HCT116 (cell line): ENCODE data around the gene NDUFAF2. TPM values are rescaled to one million over a fixed set of nuclear protein-coding genes. Genes with fewer than 3 reads are reported as not detected.

Experiments
- ATAC-seq: fragments of 200-7000 bp; cut with Tn5 transposase; 2 replicates; pipeline ENCODE4 v1.9.1; 2020; ENCODE audit warnings: mild to moderate bottlenecking, moderate library complexity
- BruUV-seq: library from RNA; stranded (reverse); fragments of 400-500 nt; replicated peaks from 2 replicates; lab custom pipeline; 2021; lab: Mats Ljungman, UMichigan
- CTCF ChIA-PET: fragments of 300-600 bp; sonication (Branson Sonifier 250); formaldehyde crosslinking; loops from one replicate; lab custom pipeline; 2021; ENCODE audit warnings: antibody characterized with exemption; lab: Charles Lee
- POLR2A ChIA-PET: fragments of 300-600, 350-600 bp; sonication (Branson Sonifier 250); formaldehyde crosslinking; loops from one replicate; lab custom pipeline; 2021; ENCODE audit warnings: antibody characterized with exemption; lab: Charles Lee
- RAD21 ChIA-PET, 2 experiments: fragments of 300-600 bp; sonication (Branson Sonifier 250); formaldehyde crosslinking; loops; one replicate each; lab custom pipeline; 2023; ENCODE audit warnings: low total read pairs in 2 of 2; ENCODE audit not compliant: uncharacterized antibody in 2 of 2, unreplicated experiment in 2 of 2, low non-redundant PET in 1 of 2; lab: Charles Lee
- DNase-seq: peaks from one replicate; pipeline ENCODE4 v3.0.0-alpha.2; 2010; ENCODE audit warnings: low read depth, low spot score
- H2AFZ ChIP-seq: fragments of 200-600 bp; shearing (Covaris generic), sonication (generic); 2 replicates; pipeline ENCODE4 v1.6.1; 2017; ENCODE audit warnings: low read depth, mixed run types, mixed read lengths, antibody characterized with exemption, low read length; ENCODE audit not compliant: poor library complexity, severe bottlenecking
- H3K27ac ChIP-seq: 2 replicates; pipeline ENCODE4 v1.5.1; 2012; ENCODE audit warnings: low read depth, low read length
- H3K27me3 ChIP-seq: fragments of 200-600 bp; sonication (generic); 2 replicates; pipeline ENCODE4 v1.6.1; 2016; ENCODE audit warnings: mixed run types, low read length, mixed read lengths; ENCODE audit not compliant: insufficient read depth
- H3K36me3 ChIP-seq, 2 experiments: fragments of 200-500 bp in 1 of 2; fragments of 200-600 bp in 1 of 2; sonication (Bioruptor generic) in 1 of 2; sonication (generic) in 1 of 2; 2 replicates each; pipeline versions ENCODE4 v1.5.1 to v1.6.1; 2014 to 2016; ENCODE audit warnings: low read length in 2 of 2, inconsistent platforms in 1 of 2, mixed read lengths in 1 of 2, mixed run types in 1 of 2; ENCODE audit not compliant: insufficient read depth in 2 of 2, control insufficient read depth in 1 of 2
- H3K4me1 ChIP-seq, 2 experiments: fragments of 200-600 bp in 1 of 2; sonication (generic) in 1 of 2; 2 replicates each; pipeline versions ENCODE4 v1.5.1 to v1.6.1; 2012 to 2017; ENCODE audit warnings: low read length in 2 of 2, inconsistent platforms in 1 of 2, mild to moderate bottlenecking in 1 of 2, mixed read lengths in 1 of 2, mixed run types in 1 of 2, moderate library complexity in 1 of 2; ENCODE audit not compliant: insufficient read depth in 2 of 2, control insufficient read depth in 1 of 2
- H3K4me2 ChIP-seq: fragments of 200-600 bp; sonication (generic); 2 replicates; pipeline ENCODE4 v1.6.1; 2017; ENCODE audit warnings: mixed run types, low read length, mixed read lengths
- H3K4me3 ChIP-seq, 2 experiments: fragments of 200-600 bp in 1 of 2; sonication (generic) in 1 of 2; replicated peaks in 1 of 2; 2 replicates each; pipeline ENCODE4 v1.5.1; 2011 to 2016; ENCODE audit warnings: low read length in 2 of 2, control low read depth in 1 of 2, low read depth in 1 of 2, mild to moderate bottlenecking in 1 of 2, mixed read lengths in 1 of 2, mixed run types in 1 of 2
- H3K79me2 ChIP-seq: fragments of 200-600 bp; sonication (generic); 2 replicates; pipeline ENCODE4 v1.6.1; 2017; ENCODE audit warnings: mild to moderate bottlenecking, mixed run types, low read length, moderate library complexity, mixed read lengths; ENCODE audit not compliant: insufficient read depth
- H3K9ac ChIP-seq: fragments of 200-600 bp; sonication (generic); 2 replicates; pipeline ENCODE4 v1.6.1; 2016; ENCODE audit warnings: low read length, mixed read lengths
- H3K9me2 ChIP-seq: fragments of 200-600 bp; sonication (generic), shearing (Covaris generic); 2 replicates; pipeline ENCODE4 v1.6.1; 2017; ENCODE audit warnings: mixed run types, mild to moderate bottlenecking, moderate library complexity; ENCODE audit not compliant: insufficient read depth
- H3K9me3 ChIP-seq, 2 experiments: fragments of 200-500 bp in 1 of 2; fragments of 200-600 bp in 1 of 2; sonication (Bioruptor generic) in 1 of 2; sonication (generic) in 1 of 2; 2 replicates each; pipeline ENCODE4 v1.6.1; 2014 to 2017; ENCODE audit warnings: low read length in 2 of 2, mixed read lengths in 2 of 2, inconsistent platforms in 1 of 2, low read depth in 1 of 2, mild to moderate bottlenecking in 1 of 2, mixed run types in 1 of 2, moderate library complexity in 1 of 2; ENCODE audit not compliant: control insufficient read depth in 1 of 2, insufficient read depth in 1 of 2
- H4K20me1 ChIP-seq: fragments of 200-600 bp; sonication (generic), shearing (Covaris generic); 2 replicates; pipeline ENCODE4 v1.6.1; 2017; ENCODE audit warnings: mixed run types, mild to moderate bottlenecking, moderate library complexity; ENCODE audit not compliant: insufficient read depth
- CBX3 ChIP-seq: IDR thresholded peaks from 2 replicates; pipeline ENCODE4 v1.6.1; 2012; ENCODE audit warnings: low read depth
- EGR1 ChIP-seq: IDR thresholded peaks from 2 replicates; pipeline ENCODE4 v1.6.1; 2012; ENCODE audit warnings: low read depth
- ELF1 ChIP-seq: IDR thresholded peaks from 2 replicates; pipeline ENCODE4 v1.6.1; 2012; ENCODE audit warnings: low read depth, borderline replicate concordance
- EZH2 ChIP-seq: fragments of 200-600 bp; sonication (generic); IDR thresholded peaks from 2 replicates; pipeline ENCODE4 v1.6.1; 2017; ENCODE audit warnings: antibody characterized with exemption, mixed run types
- EZH2phosphoT487 ChIP-seq: fragments of 200-600 bp; IDR thresholded peaks from 2 replicates; pipeline ENCODE4 v1.6.1; 2018; ENCODE audit warnings: antibody characterized with exemption, borderline replicate concordance
- JUND ChIP-seq: IDR thresholded peaks from 2 replicates; pipeline ENCODE4 v1.6.1; 2012
- POLR2A ChIP-seq: IDR thresholded peaks from 2 replicates; pipeline ENCODE4 v1.7.0; 2011; ENCODE audit warnings: borderline replicate concordance; ENCODE audit not compliant: insufficient read depth, insufficient read length; ENCODE audit errors: extremely low read depth
- POLR2AphosphoS5 ChIP-seq: IDR thresholded peaks from 2 replicates; pipeline ENCODE4 v1.6.1; 2011; ENCODE audit warnings: mild to moderate bottlenecking, low read depth, low read length, moderate library complexity
- RAD21 ChIP-seq: IDR thresholded peaks from 2 replicates; pipeline ENCODE4 v1.6.1; 2012; ENCODE audit warnings: low read depth, mild to moderate bottlenecking
- SIN3A ChIP-seq: IDR thresholded peaks from 2 replicates; pipeline ENCODE4 v1.6.1; 2012; ENCODE audit warnings: low read depth
- SP1 ChIP-seq: IDR thresholded peaks from 2 replicates; pipeline ENCODE4 v1.6.1; 2012; ENCODE audit warnings: low read depth
- SRF ChIP-seq: IDR thresholded peaks from 2 replicates; pipeline ENCODE4 v1.6.1; 2012; ENCODE audit warnings: low read depth
- YY1 ChIP-seq: IDR thresholded peaks from 2 replicates; pipeline ENCODE4 v1.6.1; 2011; ENCODE audit warnings: low read length, low read depth, moderate library complexity, mild to moderate bottlenecking; ENCODE audit not compliant: insufficient replicate concordance; ENCODE audit errors: extremely low read depth
- ZFX ChIP-seq: fragments of 450-650 bp; IDR thresholded peaks from 2 replicates; pipeline ENCODE4 v1.6.1; 2017
- intact Hi-C: fragments of 100-400 bp; cut with micrococcal nuclease; formaldehyde crosslinking; loops from 2 replicates; pipeline ENCODE4 v1.10.0; 2022
- total RNA-seq: library from RNA; stranded (reverse); gene quantifications from one replicate; pipeline ENCODE4 v1.2.1, GENCODE V29; 2021; ENCODE audit not compliant: unreplicated experiment
- TF ChIP-seq, protein P1 (sequence below): IDR thresholded peaks from 2 replicates; pipeline ENCODE4 v1.6.1; 2011; ENCODE audit warnings: mild to moderate bottlenecking, low read length, moderate library complexity; ENCODE audit not compliant: insufficient replicate concordance; ENCODE audit errors: extremely low read depth
- TF ChIP-seq, protein P2 (sequence below): IDR thresholded peaks from 2 replicates; pipeline ENCODE4 v1.6.1; 2012

NDUFAF2 gene
- total RNA-seq, 1 experiment from 2014 or later, result 36.9 TPM

DNA sequence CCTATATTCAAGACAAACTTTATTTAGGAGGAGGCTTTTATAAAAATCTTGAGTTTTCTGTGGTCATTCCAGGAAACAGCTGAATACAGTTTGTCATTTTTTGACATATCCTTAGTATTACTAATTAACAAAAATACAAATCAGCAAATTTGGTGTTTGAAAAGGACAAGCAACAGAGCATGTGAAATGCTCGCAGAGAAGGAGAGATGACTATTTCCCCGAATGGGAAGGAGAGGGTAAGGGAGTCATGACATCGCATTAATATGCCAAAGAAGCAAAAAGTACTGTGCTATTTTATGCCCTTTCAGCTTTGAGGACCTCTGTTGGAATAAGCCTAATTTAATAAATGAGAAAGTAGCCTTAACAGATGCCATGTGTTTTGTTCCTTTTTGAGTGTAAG is 215.5 kb downstream of the NDUFAF2 start:
- H3K9me3 ChIP-seq, result no peaks in the 10 kb centered on the region
- RAD21 ChIA-PET, result no interaction called here
- H3K9me2 ChIP-seq, result no peaks in the 10 kb centered on the region
- no peak for DNase-seq
- H3K79me2 ChIP-seq, result peaks cover 70% of the 10 kb centered on the region
- 0 out of 2 replicates have a peak overlapping the region, but pooled peaks have one; percentile 98 for H3K9ac ChIP-seq
- no peak overlapping the region for H3K27ac ChIP-seq
- intact Hi-C loops, result loop anchor here (5.0 kb wide), 2 partner anchors 203 to 482 kb away; no protein-coding TSS in a partner anchor
- peak overlapping the region; percentile 72; the same call in 1 of the 2 replicates for H3K4me2 ChIP-seq
- H3K4me1 ChIP-seq, result peaks cover 0 to 16% of the 10 kb centered on the region in 2 experiments; a peak in 2 of 4 replicates
- TF ChIP-seq EGR1, result no peak
- TF ChIP-seq YY1, result no peak
- no peak for TF ChIP-seq ZFX
- TF ChIP-seq, all 23 proteins: peak for 0
- ATAC-seq, result no peak
- peaks cover 31% of the 10 kb centered on the region in 2 experiments; a peak in 3 of 4 replicates for H3K36me3 ChIP-seq
- no peak overlapping the region; a peak in 1 of 4 replicates for H3K4me3 ChIP-seq
- no peak overlapping the region for H2AFZ ChIP-seq
- ChIA-PET POLR2A (no interaction called here), CTCF (no interaction called here)
- H3K27me3 ChIP-seq, result no peaks in the 10 kb centered on the region
- no peaks in the 10 kb centered on the region for H4K20me1 ChIP-seq
- BruUV-seq, result no TSS peak

DNA sequence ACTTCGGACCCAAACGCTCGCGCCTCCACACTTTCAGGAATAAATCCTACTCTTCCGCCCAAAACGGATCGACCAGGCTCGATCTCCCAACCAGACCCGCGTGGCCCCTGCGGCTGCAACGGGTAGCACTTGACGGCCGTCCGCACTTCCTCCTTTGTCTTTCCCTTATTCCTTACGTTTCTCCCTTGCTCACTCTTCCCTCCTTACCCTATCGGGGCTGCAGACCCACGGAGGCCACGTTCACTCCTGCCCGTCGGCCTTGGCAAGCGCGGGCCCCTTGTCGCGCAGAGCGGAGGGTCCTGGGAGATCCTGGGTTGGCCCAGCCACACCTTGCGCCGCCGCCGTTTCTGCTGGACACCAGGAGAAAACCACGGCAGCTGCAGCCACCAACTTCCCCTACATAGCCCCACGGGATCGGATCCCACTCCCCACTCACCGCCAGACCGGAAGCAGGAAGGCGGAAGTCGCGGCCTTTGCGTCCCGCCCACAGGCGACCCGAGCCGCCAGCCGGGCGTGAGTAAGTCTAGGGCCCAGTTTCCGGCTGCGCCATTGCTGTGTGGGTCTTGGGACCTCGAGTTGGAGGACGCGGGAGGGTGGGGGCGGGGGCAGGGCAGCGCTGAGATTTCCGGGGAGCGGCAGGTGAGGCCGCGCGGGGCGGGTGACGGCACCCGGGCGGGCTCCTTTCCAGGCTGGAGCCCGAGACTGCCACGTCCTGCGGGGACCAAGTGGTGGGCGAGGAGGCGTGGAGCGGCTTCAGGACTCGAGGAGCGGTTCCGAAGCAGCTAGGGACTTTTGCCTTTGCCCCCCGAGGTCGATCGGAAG is 217.2 kb downstream of the NDUFAF2 start, which contains the start of gene SMIM15:
Gene SMIM15 (minus strand): TSS at position 459 of the 822 bp plus-strand sequence. CDS start 2,297 bp downstream, outside the sequence.
- H3K9ac ChIP-seq, result peak within 1 kb of the TSS; percentile 98
- ChIA-PET CTCF (no interaction called here), POLR2A (no interaction called here), RAD21 (no interaction called here)
- ATAC-seq (peak; percentile 94), DNase-seq (peak; percentile 79)
- peak within 1 kb of the TSS; percentile 87 for H3K27ac ChIP-seq
- no peaks in the 10 kb centered on the region for H3K27me3 ChIP-seq
- intact Hi-C loops, result loop anchor here (2.0 to 5.0 kb wide), 3 partner anchors 169 to 480 kb away; no protein-coding TSS in a partner anchor
- peak within 1 kb of the TSS; percentile 72 for H3K4me2 ChIP-seq
- H4K20me1 ChIP-seq, result no peaks in the 10 kb centered on the region
- H3K79me2 ChIP-seq, result peaks cover 68% of the 10 kb centered on the region
- H2AFZ ChIP-seq, result no peak within 1 kb of the TSS
- peaks cover 0 to 16% of the 10 kb centered on the region in 2 experiments; a peak in 2 of 4 replicates for H3K4me1 ChIP-seq
- H3K9me3 ChIP-seq, result no peaks in the 10 kb centered on the region
- peak within 1 kb of the TSS; percentile 92 to 95 for H3K4me3 ChIP-seq
- H3K9me2 ChIP-seq, result no peaks in the 10 kb centered on the region
- TF ChIP-seq RAD21 (no peak), JUND (0 out of 2 replicates have a peak, but pooled peaks have one; percentile 24), EZH2phosphoT487 (no peak), ELF1 (peak; percentile 91), SRF (no peak), SP1 (peak; percentile 48; the same call in 1 of the 2 replicates), YY1 (peak; percentile 95), EZH2 (no peak), CBX3 (peak; percentile 41; the same call in 1 of the 2 replicates), ZFX (peak; percentile 87), EGR1 (peak; percentile 76), SIN3A (peak; percentile 85), POLR2AphosphoS5 (peak; percentile 90), POLR2A (peak; percentile 59)
- TF ChIP-seq, protein P1, sequence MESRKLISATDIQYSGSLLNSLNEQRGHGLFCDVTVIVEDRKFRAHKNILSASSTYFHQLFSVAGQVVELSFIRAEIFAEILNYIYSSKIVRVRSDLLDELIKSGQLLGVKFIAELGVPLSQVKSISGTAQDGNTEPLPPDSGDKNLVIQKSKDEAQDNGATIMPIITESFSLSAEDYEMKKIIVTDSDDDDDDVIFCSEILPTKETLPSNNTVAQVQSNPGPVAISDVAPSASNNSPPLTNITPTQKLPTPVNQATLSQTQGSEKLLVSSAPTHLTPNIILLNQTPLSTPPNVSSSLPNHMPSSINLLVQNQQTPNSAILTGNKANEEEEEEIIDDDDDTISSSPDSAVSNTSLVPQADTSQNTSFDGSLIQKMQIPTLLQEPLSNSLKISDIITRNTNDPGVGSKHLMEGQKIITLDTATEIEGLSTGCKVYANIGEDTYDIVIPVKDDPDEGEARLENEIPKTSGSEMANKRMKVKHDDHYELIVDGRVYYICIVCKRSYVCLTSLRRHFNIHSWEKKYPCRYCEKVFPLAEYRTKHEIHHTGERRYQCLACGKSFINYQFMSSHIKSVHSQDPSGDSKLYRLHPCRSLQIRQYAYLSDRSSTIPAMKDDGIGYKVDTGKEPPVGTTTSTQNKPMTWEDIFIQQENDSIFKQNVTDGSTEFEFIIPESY, result peak; percentile 8
- TF ChIP-seq, protein P2, sequence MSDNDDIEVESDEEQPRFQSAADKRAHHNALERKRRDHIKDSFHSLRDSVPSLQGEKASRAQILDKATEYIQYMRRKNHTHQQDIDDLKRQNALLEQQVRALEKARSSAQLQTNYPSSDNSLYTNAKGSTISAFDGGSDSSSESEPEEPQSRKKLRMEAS, result peak; percentile 84
- TF ChIP-seq, all 23 proteins: peak for 12
- TSS peak; percentile 55 for BruUV-seq
- H3K36me3 ChIP-seq, result peaks cover 28 to 31% of the 10 kb centered on the region in 2 experiments; a peak in 3 of 4 replicates
